Progenitor cell of endocrine pancreas (in vitro differentiated cells): ENCODE data around the gene AATK. TPM values are rescaled to one million over a fixed set of nuclear protein-coding genes. Genes with fewer than 3 reads are reported as not detected.

Source experiments
- DNase-seq: peaks from one replicate; pipeline ENCODE4 v3.0.0; 2021; ENCODE audit warnings: low spot score; ENCODE audit not compliant: unreplicated experiment
- H3K27ac Mint-ChIP-seq: 2 replicates; pipeline ENCODE4 v1.8.0; 2021; ENCODE audit warnings: mild to moderate bottlenecking, moderate library complexity, mixed read lengths
- H3K27me3 Mint-ChIP-seq: 2 replicates; pipeline ENCODE4 v1.8.0; 2021; ENCODE audit warnings: mixed read lengths
- H3K36me3 Mint-ChIP-seq: 2 replicates; pipeline ENCODE4 v1.8.0; 2022; ENCODE audit warnings: mixed read lengths; ENCODE audit not compliant: insufficient read depth
- H3K4me1 Mint-ChIP-seq: 2 replicates; pipeline ENCODE4 v1.8.0; 2021; ENCODE audit warnings: low read depth, mixed read lengths
- H3K4me3 Mint-ChIP-seq: 2 replicates; pipeline ENCODE4 v1.8.0; 2021; ENCODE audit warnings: low read depth, mild to moderate bottlenecking, moderate library complexity, mixed read lengths
- H3K9me3 Mint-ChIP-seq: 2 replicates; pipeline ENCODE4 v1.8.0; 2021; ENCODE audit warnings: low read depth, mixed read lengths
- total RNA-seq: library from RNA; stranded (reverse); gene quantifications from 2 replicates; pipeline ENCODE4 v1.2.1, GENCODE V29; 2021
- TF ChIP-seq, protein P1 (sequence below): fragments of 200-600 bp; sonication (generic); IDR thresholded peaks from one replicate; pipeline ENCODE4 v1.5.0; 2021; ENCODE audit warnings: antibody characterized with exemption, mild to moderate bottlenecking; ENCODE audit not compliant: unreplicated experiment

Gene AATK
- total RNA-seq, 1 donor from 2014 or later: 12.9 TPM

DNA sequence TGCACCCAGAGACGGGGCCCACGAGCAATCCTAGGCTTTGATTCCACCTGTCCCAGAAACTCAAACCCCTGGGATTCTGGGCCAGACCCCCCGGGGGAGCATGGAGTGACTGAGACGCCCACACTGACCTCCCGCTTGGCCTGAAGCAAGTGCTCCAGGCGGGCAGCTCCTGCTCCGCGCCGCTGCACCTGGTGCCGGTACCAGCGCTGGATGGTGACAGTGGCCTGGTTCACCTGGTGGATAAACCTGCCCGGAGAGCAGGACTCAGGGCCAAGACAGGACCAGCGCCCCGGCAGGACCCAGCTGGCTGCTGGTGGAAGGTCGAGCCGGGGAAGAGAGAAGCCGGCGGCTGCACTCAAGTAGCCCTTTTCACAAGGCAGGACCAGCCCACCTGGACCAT, 34.2 kb upstream of the AATK start:
- H3K4me3 Mint-ChIP-seq: no peak overlapping the region
- no peaks in the 10 kb centered on the region for H3K4me1 Mint-ChIP-seq
- TF ChIP-seq, protein P1, sequence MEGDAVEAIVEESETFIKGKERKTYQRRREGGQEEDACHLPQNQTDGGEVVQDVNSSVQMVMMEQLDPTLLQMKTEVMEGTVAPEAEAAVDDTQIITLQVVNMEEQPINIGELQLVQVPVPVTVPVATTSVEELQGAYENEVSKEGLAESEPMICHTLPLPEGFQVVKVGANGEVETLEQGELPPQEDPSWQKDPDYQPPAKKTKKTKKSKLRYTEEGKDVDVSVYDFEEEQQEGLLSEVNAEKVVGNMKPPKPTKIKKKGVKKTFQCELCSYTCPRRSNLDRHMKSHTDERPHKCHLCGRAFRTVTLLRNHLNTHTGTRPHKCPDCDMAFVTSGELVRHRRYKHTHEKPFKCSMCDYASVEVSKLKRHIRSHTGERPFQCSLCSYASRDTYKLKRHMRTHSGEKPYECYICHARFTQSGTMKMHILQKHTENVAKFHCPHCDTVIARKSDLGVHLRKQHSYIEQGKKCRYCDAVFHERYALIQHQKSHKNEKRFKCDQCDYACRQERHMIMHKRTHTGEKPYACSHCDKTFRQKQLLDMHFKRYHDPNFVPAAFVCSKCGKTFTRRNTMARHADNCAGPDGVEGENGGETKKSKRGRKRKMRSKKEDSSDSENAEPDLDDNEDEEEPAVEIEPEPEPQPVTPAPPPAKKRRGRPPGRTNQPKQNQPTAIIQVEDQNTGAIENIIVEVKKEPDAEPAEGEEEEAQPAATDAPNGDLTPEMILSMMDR: no peak
- DNase-seq: no peak
- no peaks in the 10 kb centered on the region for H3K9me3 Mint-ChIP-seq
- no peaks in the 10 kb centered on the region for H3K27me3 Mint-ChIP-seq
- peaks cover 2% of the 10 kb centered on the region for H3K36me3 Mint-ChIP-seq
- H3K27ac Mint-ChIP-seq: no peak overlapping the region

DNA sequence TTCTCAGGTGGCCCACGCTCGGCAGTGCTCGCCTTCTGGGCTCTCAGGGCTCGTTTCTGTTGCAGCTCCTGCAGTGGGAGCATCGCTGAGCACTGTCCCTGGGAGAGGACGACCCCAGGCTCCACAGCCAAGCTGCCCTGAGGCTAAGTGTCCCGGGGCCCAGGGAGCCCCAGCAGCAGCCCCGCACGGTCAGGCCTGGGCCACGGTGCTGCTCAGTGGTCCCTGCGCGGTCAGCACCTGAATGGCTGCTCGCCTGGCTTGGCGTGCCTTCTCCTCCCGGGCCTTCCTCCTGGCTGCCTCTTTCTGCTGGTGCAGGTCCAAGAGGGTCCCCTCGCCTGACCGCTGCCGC, 33.4 kb upstream of the AATK start:
- no peak overlapping the region for H3K27ac Mint-ChIP-seq
- no peaks in the 10 kb centered on the region for H3K27me3 Mint-ChIP-seq
- TF ChIP-seq, protein P1: no peak
- DNase-seq: no peak
- no peaks in the 10 kb centered on the region for H3K4me1 Mint-ChIP-seq
- H3K36me3 Mint-ChIP-seq: peaks cover 2% of the 10 kb centered on the region
- H3K4me3 Mint-ChIP-seq: no peak overlapping the region
- no peaks in the 10 kb centered on the region for H3K9me3 Mint-ChIP-seq

DNA sequence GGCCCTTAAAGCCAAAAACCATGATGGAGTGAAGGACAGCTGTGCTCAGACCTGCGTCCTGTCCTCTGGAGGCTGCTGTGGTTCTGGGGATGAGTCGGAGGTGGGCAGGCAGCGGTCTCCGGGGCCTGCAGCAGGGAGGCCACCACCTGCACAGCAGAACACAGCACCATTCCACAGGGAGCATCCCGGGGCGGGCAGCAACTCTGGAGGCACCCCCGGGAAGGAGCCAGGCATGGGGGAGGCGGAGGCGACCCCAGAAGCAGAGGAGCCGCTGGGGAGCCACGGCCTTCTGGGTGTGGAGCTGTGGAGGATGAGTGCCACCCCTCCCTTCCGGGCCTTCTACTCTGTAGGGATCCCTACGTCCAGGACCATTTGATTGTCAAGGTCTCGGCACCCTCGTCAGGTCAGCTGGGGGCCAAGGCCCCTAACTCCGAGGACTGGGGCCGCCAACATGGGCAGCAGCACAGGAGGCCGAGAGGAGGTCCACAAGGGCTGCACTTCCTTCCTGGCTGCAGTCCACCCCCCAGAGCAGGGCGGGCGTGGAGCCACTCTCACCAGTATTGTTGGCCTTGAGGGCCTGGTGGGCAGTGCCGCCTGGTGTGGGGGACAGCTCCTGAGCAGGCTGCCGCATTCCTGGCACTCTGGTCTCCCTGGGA, 32.9 kb upstream of the AATK start:
- TF ChIP-seq, protein P1: no peak
- no peak for DNase-seq
- H3K27me3 Mint-ChIP-seq: no peaks in the 10 kb centered on the region
- H3K9me3 Mint-ChIP-seq: no peaks in the 10 kb centered on the region
- H3K4me1 Mint-ChIP-seq: no peaks in the 10 kb centered on the region
- H3K27ac Mint-ChIP-seq: no peak overlapping the region
- no peak overlapping the region for H3K4me3 Mint-ChIP-seq
- H3K36me3 Mint-ChIP-seq: peaks cover 2% of the 10 kb centered on the region

DNA sequence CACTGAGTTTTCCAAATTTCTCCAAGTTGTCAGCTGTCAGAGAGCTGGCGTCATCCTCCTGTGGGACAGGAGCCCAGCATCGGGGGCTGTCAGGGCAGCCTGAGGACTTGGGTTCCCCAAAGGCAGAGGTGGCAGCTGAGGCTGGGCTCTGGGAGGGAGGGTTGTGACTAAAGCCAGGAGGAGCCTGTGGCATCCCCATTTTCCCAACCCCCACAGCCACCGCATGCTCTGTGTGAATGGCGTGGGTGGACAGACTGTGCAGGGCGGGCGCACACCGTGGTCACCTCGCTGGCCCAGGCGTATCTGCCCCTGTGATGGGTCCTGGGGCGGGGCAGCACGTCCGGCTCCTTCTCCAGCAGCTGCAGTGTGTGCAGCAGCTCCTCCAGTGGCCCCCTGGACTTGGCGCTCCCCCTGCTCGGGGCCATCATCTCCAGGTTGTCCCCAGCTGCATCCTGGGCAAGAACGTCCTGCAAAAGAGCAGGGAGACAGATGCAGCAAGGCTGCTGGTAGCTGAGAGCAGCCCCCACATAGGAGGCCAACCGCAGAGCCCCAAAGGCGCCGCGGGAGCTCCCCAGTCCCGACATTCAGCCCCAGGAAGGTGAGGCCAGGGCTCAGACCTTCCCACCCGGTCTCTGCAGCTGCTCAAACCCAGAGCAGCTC, 31.9 kb upstream of the AATK start:
- Mint-ChIP-seq H3K27ac (no peak overlapping the region), H3K36me3 (peaks cover 2% of the 10 kb centered on the region), H3K4me1 (no peaks in the 10 kb centered on the region), H3K9me3 (no peaks in the 10 kb centered on the region), H3K4me3 (no peak overlapping the region), H3K27me3 (no peaks in the 10 kb centered on the region)
- TF ChIP-seq, protein P1: no peak
- no peak for DNase-seq

DNA sequence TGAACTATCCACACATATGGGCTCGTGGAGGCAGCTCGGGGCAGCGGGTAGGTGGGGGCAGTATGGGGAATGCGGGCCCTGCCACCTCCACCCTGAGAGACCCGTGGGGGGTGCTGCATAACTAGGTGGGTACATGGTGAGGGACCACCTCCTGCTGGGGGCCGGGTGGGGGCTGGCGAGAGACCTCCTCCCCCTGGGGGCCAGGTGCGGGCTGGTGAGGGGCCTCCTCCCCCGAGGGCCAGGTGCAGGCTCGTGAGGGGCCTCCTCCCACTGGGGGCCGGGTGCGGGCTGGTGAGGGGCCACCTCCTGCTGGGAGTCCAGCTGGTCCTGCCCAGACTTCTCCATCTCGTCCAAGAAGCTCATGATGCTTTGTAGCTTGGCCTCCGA, 31.4 kb upstream of the AATK start:
- Mint-ChIP-seq H3K27me3 (no peaks in the 10 kb centered on the region), H3K4me3 (no peak overlapping the region)
- DNase-seq: no peak

More for the DNA sequence above, 31.4 kb upstream of the AATK start:
- peaks cover 2% of the 10 kb centered on the region for H3K36me3 Mint-ChIP-seq
- no peaks in the 10 kb centered on the region for H3K9me3 Mint-ChIP-seq
- H3K27ac Mint-ChIP-seq: no peak overlapping the region
- TF ChIP-seq, protein P1: no peak
- H3K4me1 Mint-ChIP-seq: no peaks in the 10 kb centered on the region
